Measurements from ENCODE around the gene HIC2.
"Not testable (repeated sequence)": the region's sequence is repeated elsewhere in the genome, so short reads cannot be mapped to it uniquely, and the experiment has no call there.

- not testable (repeated sequence) for TF ChIP-seq CTCF (IDR thresholded peaks at IDR 0.05); POLR2AphosphoS5 (IDR thresholded peaks at IDR 0.05); POLR2A (IDR thresholded peaks at IDR 0.05; ENCODE audit: low read depth); EP300 (IDR thresholded peaks at IDR 0.05)
These were observed 80.8 kb downstream of the HIC2 start for GRCh38 chr22:21497984-21498383.

Data from esophagus muscularis mucosa (tissue), 4 donors.